K562 (cell line): ENCODE data around the gene ABHD5. TPM values are rescaled to one million over a fixed set of nuclear protein-coding genes. Genes with fewer than 3 reads are reported as not detected.

Source experiments
- ATAC-seq: fragments of 200-7000 bp; cut with Tn5 transposase; 3 replicates; pipeline ENCODE4 v1.9.1; 2020; ENCODE audit warnings: moderate library complexity
- BruUV-seq: library from RNA; stranded (reverse); fragments of 400-500 nt; replicated peaks from 2 replicates; lab custom pipeline; 2021; lab: Mats Ljungman, UMichigan
- CTCF ChIA-PET: fragments of 300-600 bp; formaldehyde crosslinking; extraction: SDS; loops from one replicate; lab custom pipeline; 2021; ENCODE audit warnings: low intra/inter-chr PET ratio; lab: Yijun Ruan, JAX
- POLR2A ChIA-PET: fragments of 300-600, 350-650 bp; sonication (Branson Sonifier 250); formaldehyde crosslinking; extraction: SDS; loops from one replicate; lab custom pipeline; 2021; ENCODE audit warnings: antibody characterized with exemption, inconsistent platforms; lab: Yijun Ruan, JAX
- DNase-seq, 4 experiments: peaks; one replicate each; pipeline versions ENCODE4 v3.0.0 to v3.0.0-alpha.2; 2011 to 2018; ENCODE audit warnings: low spot score in 3 of 4, mixed read lengths in 3 of 4; ENCODE audit errors: extremely low read depth in 1 of 4
- FAIRE-seq: peaks from 2 replicates; lab custom pipeline; 2011; peaks lifted over from hg19 to GRCh38; lab: Jason Lieb, UNC
- H2AFZ ChIP-seq: 2 replicates; pipeline ENCODE4 v1.6.0; 2011; ENCODE audit warnings: low read depth, low read length, control low read depth, inconsistent platforms
- H3K27ac ChIP-seq: fragments of 200-600 bp; 3 replicates; pipeline ENCODE4 v1.8.0; 2011; ENCODE audit warnings: low read depth, mild to moderate bottlenecking, control low read depth, inconsistent platforms, low read length, moderate library complexity, mixed read lengths; ENCODE audit errors: extremely low read depth
- H3K27me3 ChIP-seq, 2 experiments: fragments of 300-600 bp in 1 of 2; 2 replicates in 1 of 2; 3 replicates in 1 of 2; pipeline versions ENCODE4 v1.6.0 to v1.8.0; 2011; ENCODE audit warnings: inconsistent platforms in 2 of 2, low read length in 2 of 2, mild to moderate bottlenecking in 1 of 2, mixed read lengths in 1 of 2, moderate library complexity in 1 of 2; ENCODE audit not compliant: control insufficient read depth in 2 of 2, insufficient read depth in 2 of 2
- H3K36me3 ChIP-seq: fragments of 300-600 bp; 3 replicates; pipeline ENCODE4 v1.8.0; 2011; ENCODE audit warnings: mild to moderate bottlenecking, low read length, inconsistent platforms; ENCODE audit not compliant: control insufficient read depth, insufficient read depth
- H3K4me1 ChIP-seq, 2 experiments: fragments of 200-600 bp in 1 of 2; replicated peaks in 1 of 2; 2 replicates in 1 of 2; 3 replicates in 1 of 2; pipeline versions ENCODE4 v1.5.1 to v1.8.0; 2011; ENCODE audit warnings: inconsistent platforms in 2 of 2, low read length in 2 of 2, mild to moderate bottlenecking in 1 of 2, mixed read lengths in 1 of 2, moderate library complexity in 1 of 2; ENCODE audit not compliant: control insufficient read depth in 2 of 2, insufficient read depth in 2 of 2
- H3K4me2 ChIP-seq: 2 replicates; pipeline ENCODE4 v1.6.1; 2011; ENCODE audit warnings: low read length, control low read depth, inconsistent platforms, mixed read lengths; ENCODE audit not compliant: insufficient read depth
- H3K4me3 ChIP-seq: fragments of 200-600 bp; sonication (generic), shearing (Covaris generic); 2 replicates; pipeline ENCODE4 v1.5.1; 2016; ENCODE audit warnings: control low read depth, inconsistent platforms
- H3K79me2 ChIP-seq: fragments of 200-600 bp; 3 replicates; pipeline ENCODE4 v1.8.0; 2011; ENCODE audit warnings: low read length, inconsistent platforms; ENCODE audit not compliant: control insufficient read depth, insufficient read depth
- H3K9ac ChIP-seq, 2 experiments: 2 replicates each; pipeline versions ENCODE4 v1.6.0 to v1.6.1; 2011; ENCODE audit warnings: low read depth in 2 of 2, low read length in 2 of 2, control low read depth in 1 of 2, inconsistent platforms in 1 of 2, mild to moderate bottlenecking in 1 of 2, mixed read lengths in 1 of 2; ENCODE audit not compliant: insufficient read depth in 1 of 2
- H3K9me1 ChIP-seq: one replicate; pipeline ENCODE4 v1.6.0; 2011; ENCODE audit warnings: inconsistent platforms, mild to moderate bottlenecking, low read length, moderate library complexity; ENCODE audit not compliant: control insufficient read depth, insufficient read depth
- H3K9me3 ChIP-seq: replicated peaks from 2 replicates; pipeline ENCODE4 v1.5.1; 2011; ENCODE audit warnings: low read depth, low read length, inconsistent platforms; ENCODE audit not compliant: control insufficient read depth, insufficient read depth
- H4K20me1 ChIP-seq: replicated peaks from 2 replicates; pipeline ENCODE4 v1.6.1; 2011; ENCODE audit warnings: low read length, inconsistent platforms, mixed read lengths; ENCODE audit not compliant: control insufficient read depth, insufficient read depth
- CCAR2 ChIP-seq: fragments of 200-400 bp; formaldehyde crosslinking; IDR thresholded peaks from 2 replicates; pipeline ENCODE4 v1.6.1; 2017; ENCODE audit warnings: mild to moderate bottlenecking, low read depth, low read length
- ELK1 ChIP-seq: sonication (generic); formaldehyde crosslinking; IDR thresholded peaks from 2 replicates; pipeline ENCODE4 v1.8.1; 2022; ENCODE audit warnings: missing genetic modification reagents
- LCOR ChIP-seq: sonication (generic); formaldehyde crosslinking; IDR thresholded peaks from 2 replicates; pipeline ENCODE4 v1.8.0; 2022; ENCODE audit warnings: mild to moderate bottlenecking, missing genetic modification reagents
- NCOR1 ChIP-seq: fragments of 450-650 bp; IDR thresholded peaks from 2 replicates; pipeline ENCODE4 v1.6.1; 2016; ENCODE audit warnings: mild to moderate bottlenecking, moderate library complexity
- PHF8 ChIP-seq: fragments of 200-600 bp; sonication (generic); IDR thresholded peaks from 2 replicates; pipeline ENCODE4 v1.6.1; 2012; ENCODE audit warnings: mixed run types, mild to moderate bottlenecking, inconsistent platforms, low read length, moderate library complexity, borderline replicate concordance
- SMARCC2 ChIP-seq: fragments of 450-650 bp; IDR thresholded peaks from 2 replicates; pipeline ENCODE4 v1.6.1; 2017; ENCODE audit warnings: antibody characterized with exemption, moderate library complexity, mild to moderate bottlenecking, low read depth
- TAF9B ChIP-seq: fragments of 450-650 bp; IDR thresholded peaks from 2 replicates; pipeline ENCODE4 v1.6.1; 2018; ENCODE audit warnings: mild to moderate bottlenecking; ENCODE audit not compliant: partially characterized antibody
- ZFX ChIP-seq: sonication (generic); formaldehyde crosslinking; IDR thresholded peaks from 2 replicates; pipeline ENCODE4 v1.8.0; 2022; ENCODE audit warnings: mild to moderate bottlenecking, missing genetic modification reagents, moderate library complexity
- ZNF197 ChIP-seq: fragments of 200-800 bp; sonication (Bioruptor generic); IDR thresholded peaks from 2 replicates; pipeline ENCODE4 v1.6.1; 2016; ENCODE audit warnings: low read depth, missing genetic modification characterization, missing compliant biosample characterization
- ZNF217 ChIP-seq: sonication (generic); formaldehyde crosslinking; IDR thresholded peaks from 2 replicates; pipeline ENCODE4 v1.8.0; 2022; ENCODE audit warnings: mild to moderate bottlenecking, missing genetic modification reagents
- WGBS: fragments of 100-300 bp; shearing (Covaris generic); methylation state at CpG from one replicate; pipeline ENCODE4 v1.1.6; 2016; ENCODE audit warnings: low coverage, mixed read lengths; ENCODE audit not compliant: insufficient coverage; ENCODE audit errors: missing lambda C conversion rate; 5-methylcytosine and 5-hydroxymethylcytosine counted together
- in situ Hi-C: fragments of 300-500 bp; cut with MboI; formaldehyde crosslinking; loops from 4 replicates; pipeline ENCODE4 v1.15.0; 2018; ENCODE audit warnings: inconsistent platforms, mixed read lengths
- intact Hi-C: fragments of 100-400 bp; cut with micrococcal nuclease; formaldehyde crosslinking; loops from 2 replicates; pipeline ENCODE4 v1.14.2; 2022
- polyA plus RNA-seq, 8 experiments: library from polyadenylated mRNA; depleted of rRNA in 4 of 8; stranded (reverse) in 5 of 8; unstranded in 3 of 8; fragments of >200 nt; fragmentation: Nextera tagmentation in 2 of 8; fragmentation: Illumina TruSeq in 1 of 8; extraction: Ambion mirVana in 2 of 8; extraction: Trizol in 1 of 8; gene quantifications; 2 replicates each; pipeline versions ENCODE4 v1.2.1 to v1.2.3, GENCODE V29; 2011 to 2014; ENCODE audit warnings: inconsistent platforms in 1 of 8, missing spikeins in 1 of 8
- total RNA-seq, 7 experiments: library from RNA; depleted of rRNA in 6 of 7; stranded (reverse); fragments of >200 nt in 6 of 7; fragmentation: Illumina TruSeq in 2 of 7; extraction: Trizol in 2 of 7; gene quantifications; 2 replicates each; pipeline versions ENCODE4 v1.2.1 to v1.2.3, GENCODE V29; 2011 to 2021; ENCODE audit warnings: low replicate concordance in 1 of 7
- TF ChIP-seq, protein P1 (sequence below): fragments of 450-650 bp; IDR thresholded peaks from 2 replicates; pipeline ENCODE4 v1.6.1; 2016; ENCODE audit warnings: mild to moderate bottlenecking, moderate library complexity

Gene ABHD5
- total and polyA plus RNA-seq, 9 of the 15 experiments (the other 6 are each of a cell fraction or from before 2014, with no cell fraction given), result 27.8 to 61.7 (median 39.9) TPM

DNA sequence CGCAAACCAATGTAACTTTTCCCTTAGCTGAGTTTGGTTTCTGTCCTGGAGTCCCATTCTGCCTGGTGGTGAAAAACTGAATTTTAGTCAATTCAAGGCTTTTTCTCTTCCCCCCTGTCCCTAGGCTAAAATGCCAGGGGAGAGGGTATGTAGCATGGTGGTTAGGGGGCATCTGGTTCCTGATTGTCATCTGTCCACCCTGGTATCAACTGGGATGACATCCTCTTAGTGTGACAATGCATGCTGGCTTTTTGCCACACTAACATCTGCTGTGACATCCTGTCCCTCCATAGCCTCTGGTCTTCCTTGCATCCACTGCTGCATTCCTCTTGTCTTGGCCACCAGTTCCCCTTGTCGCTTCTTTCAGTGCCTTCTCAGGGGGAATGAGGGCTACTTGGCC, 73.7 kb downstream of the ABHD5 start:
- 61% methylated on average over 2 of the region's 2 CpGs for whole genome bisulfite sequencing
- TF ChIP-seq SMARCC2, result no peak
- no peak for TF ChIP-seq ZNF197 (CRISPR knock-in tag)
- no peak for TF ChIP-seq ZNF217 (CRISPR knock-in tag)
- TF ChIP-seq PHF8, result no peak
- TF ChIP-seq ZFX (CRISPR knock-in tag), result no peak
- TF ChIP-seq, protein P1, sequence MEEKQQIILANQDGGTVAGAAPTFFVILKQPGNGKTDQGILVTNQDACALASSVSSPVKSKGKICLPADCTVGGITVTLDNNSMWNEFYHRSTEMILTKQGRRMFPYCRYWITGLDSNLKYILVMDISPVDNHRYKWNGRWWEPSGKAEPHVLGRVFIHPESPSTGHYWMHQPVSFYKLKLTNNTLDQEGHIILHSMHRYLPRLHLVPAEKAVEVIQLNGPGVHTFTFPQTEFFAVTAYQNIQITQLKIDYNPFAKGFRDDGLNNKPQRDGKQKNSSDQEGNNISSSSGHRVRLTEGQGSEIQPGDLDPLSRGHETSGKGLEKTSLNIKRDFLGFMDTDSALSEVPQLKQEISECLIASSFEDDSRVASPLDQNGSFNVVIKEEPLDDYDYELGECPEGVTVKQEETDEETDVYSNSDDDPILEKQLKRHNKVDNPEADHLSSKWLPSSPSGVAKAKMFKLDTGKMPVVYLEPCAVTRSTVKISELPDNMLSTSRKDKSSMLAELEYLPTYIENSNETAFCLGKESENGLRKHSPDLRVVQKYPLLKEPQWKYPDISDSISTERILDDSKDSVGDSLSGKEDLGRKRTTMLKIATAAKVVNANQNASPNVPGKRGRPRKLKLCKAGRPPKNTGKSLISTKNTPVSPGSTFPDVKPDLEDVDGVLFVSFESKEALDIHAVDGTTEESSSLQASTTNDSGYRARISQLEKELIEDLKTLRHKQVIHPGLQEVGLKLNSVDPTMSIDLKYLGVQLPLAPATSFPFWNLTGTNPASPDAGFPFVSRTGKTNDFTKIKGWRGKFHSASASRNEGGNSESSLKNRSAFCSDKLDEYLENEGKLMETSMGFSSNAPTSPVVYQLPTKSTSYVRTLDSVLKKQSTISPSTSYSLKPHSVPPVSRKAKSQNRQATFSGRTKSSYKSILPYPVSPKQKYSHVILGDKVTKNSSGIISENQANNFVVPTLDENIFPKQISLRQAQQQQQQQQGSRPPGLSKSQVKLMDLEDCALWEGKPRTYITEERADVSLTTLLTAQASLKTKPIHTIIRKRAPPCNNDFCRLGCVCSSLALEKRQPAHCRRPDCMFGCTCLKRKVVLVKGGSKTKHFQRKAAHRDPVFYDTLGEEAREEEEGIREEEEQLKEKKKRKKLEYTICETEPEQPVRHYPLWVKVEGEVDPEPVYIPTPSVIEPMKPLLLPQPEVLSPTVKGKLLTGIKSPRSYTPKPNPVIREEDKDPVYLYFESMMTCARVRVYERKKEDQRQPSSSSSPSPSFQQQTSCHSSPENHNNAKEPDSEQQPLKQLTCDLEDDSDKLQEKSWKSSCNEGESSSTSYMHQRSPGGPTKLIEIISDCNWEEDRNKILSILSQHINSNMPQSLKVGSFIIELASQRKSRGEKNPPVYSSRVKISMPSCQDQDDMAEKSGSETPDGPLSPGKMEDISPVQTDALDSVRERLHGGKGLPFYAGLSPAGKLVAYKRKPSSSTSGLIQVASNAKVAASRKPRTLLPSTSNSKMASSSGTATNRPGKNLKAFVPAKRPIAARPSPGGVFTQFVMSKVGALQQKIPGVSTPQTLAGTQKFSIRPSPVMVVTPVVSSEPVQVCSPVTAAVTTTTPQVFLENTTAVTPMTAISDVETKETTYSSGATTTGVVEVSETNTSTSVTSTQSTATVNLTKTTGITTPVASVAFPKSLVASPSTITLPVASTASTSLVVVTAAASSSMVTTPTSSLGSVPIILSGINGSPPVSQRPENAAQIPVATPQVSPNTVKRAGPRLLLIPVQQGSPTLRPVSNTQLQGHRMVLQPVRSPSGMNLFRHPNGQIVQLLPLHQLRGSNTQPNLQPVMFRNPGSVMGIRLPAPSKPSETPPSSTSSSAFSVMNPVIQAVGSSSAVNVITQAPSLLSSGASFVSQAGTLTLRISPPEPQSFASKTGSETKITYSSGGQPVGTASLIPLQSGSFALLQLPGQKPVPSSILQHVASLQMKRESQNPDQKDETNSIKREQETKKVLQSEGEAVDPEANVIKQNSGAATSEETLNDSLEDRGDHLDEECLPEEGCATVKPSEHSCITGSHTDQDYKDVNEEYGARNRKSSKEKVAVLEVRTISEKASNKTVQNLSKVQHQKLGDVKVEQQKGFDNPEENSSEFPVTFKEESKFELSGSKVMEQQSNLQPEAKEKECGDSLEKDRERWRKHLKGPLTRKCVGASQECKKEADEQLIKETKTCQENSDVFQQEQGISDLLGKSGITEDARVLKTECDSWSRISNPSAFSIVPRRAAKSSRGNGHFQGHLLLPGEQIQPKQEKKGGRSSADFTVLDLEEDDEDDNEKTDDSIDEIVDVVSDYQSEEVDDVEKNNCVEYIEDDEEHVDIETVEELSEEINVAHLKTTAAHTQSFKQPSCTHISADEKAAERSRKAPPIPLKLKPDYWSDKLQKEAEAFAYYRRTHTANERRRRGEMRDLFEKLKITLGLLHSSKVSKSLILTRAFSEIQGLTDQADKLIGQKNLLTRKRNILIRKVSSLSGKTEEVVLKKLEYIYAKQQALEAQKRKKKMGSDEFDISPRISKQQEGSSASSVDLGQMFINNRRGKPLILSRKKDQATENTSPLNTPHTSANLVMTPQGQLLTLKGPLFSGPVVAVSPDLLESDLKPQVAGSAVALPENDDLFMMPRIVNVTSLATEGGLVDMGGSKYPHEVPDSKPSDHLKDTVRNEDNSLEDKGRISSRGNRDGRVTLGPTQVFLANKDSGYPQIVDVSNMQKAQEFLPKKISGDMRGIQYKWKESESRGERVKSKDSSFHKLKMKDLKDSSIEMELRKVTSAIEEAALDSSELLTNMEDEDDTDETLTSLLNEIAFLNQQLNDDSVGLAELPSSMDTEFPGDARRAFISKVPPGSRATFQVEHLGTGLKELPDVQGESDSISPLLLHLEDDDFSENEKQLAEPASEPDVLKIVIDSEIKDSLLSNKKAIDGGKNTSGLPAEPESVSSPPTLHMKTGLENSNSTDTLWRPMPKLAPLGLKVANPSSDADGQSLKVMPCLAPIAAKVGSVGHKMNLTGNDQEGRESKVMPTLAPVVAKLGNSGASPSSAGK, result no peak
- no peak for TF ChIP-seq ELK1 (CRISPR knock-in tag)
- TF ChIP-seq TAF9B, result no peak
- TF ChIP-seq NCOR1, result no peak
- TF ChIP-seq LCOR (CRISPR knock-in tag), result no peak
- TF ChIP-seq CCAR2, result no peak

More for the DNA sequence above, 73.7 kb downstream of the ABHD5 start:
- H3K9me3 ChIP-seq, result no peaks in the 10 kb centered on the region
- H3K9me1 ChIP-seq, result no peaks in the 10 kb centered on the region
- no peak for FAIRE-seq
- CTCF ChIA-PET, result no interaction called here
- no peak overlapping the region for H2AFZ ChIP-seq
- no peak for ATAC-seq
- no peak overlapping the region for H3K9ac ChIP-seq
- no peaks in the 10 kb centered on the region for H4K20me1 ChIP-seq
- no peak overlapping the region for H3K4me2 ChIP-seq
- no peak for DNase-seq
- POLR2A ChIA-PET, result interaction anchor here (2.3 kb wide), 1 partner anchor 9 kb away, joined by 13 read pairs; no protein-coding TSS in a partner anchor
- H3K27ac ChIP-seq, result no peak overlapping the region
- H3K27me3 ChIP-seq, result no peaks in the 10 kb centered on the region; a peak in 1 of 5 replicates
- no TSS peak for BruUV-seq
- no peaks in the 10 kb centered on the region for H3K79me2 ChIP-seq
- in situ Hi-C loops (no loop called here), intact Hi-C loops (loop anchor here (10.0 kb wide), 1 partner anchor 540 kb away; no protein-coding TSS in a partner anchor)
- H3K4me3 ChIP-seq, result no peak overlapping the region
- no peaks in the 10 kb centered on the region for H3K36me3 ChIP-seq
- peaks cover 4 to 6% of the 10 kb centered on the region in 2 experiments; a peak in 4 of 5 replicates for H3K4me1 ChIP-seq
